ENCODE measurements around the gene TXLNG.

The TXLNG gene

DNA sequence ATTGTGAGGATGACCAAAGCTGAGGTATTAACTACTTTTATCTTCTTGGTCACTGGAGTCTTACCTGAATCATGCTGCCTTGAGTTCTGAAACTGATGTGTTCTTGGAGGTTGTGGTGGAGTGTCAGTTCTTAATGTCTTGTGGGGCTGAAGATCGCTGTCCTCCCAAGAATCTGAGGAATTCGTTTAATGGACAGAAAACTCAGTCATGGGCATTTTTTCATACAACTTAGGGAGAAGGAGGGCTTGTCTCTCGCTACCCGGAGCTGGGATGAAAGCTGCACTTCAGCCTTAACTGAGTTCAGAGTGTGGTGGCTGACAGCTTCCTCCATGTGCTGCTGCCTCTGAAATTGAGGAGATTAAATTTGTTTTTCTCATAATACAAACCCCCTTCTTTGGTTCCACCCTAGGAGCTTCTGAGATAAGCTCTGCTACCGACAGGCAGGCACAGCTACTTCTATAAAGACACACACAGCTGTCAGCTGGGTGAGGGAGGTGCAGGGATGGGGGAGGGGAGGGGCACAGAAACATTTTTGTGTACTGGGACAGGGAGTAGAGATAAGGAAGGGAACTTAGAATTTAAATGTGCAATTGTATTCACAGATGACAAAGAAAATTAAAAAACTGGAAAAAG, 53.1 kb downstream of the TXLNG start:
- DNase-seq, result no peak

DNA sequence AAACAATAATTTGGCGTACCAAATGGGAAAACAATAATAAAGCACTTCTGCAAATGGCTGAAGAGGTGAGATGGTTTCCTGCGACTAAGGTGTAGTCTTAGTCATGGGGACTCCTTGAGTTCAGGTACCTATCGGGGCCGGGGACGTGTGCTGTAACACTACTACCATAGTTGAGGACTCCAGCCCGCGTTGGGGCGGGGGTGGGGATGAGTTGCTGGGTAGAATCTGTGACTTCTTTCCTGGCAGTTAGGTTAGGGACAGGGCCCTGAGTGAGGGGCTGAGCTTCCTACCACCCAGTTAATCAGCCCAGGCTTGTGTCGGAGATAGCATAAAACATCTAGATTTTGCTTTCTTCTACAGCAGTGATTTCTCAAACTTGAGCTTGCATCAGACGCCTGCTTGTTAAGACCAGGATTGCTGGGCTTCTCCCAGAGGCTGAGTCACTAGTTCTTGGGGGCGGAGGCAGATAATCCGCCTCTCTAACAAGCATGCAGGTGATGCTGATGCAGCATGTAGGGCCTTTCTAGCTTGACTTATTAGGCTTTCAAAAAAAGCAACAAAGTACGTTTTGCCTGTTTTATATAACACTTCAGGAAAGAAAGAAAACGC, 53.7 kb downstream of the TXLNG start:
- no peak for DNase-seq

DNA sequence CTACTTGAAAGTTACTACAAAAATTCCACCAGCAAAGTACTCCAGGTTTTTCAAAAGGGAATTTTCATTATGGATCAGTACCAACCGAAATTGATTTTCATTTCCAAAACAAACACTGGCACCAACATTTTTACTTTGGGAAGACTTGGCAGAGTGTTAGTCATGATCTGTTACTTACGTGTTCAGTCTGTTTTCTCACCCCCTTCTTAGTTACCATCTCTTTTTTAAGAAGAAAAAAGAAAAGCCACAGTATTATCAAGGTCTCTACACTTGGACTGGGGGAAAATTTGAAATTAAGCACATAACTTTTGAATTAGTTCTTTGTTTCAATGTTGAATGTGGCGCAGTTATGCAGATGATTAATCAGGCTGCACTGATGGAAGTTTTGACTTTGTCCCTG, 56.4 kb downstream of the TXLNG start:
- DNase-seq, result no peak

- DNase-seq, result no peak
These were observed 57.1 kb downstream of the TXLNG start for GRCh38 chrX:16843208-16843909.

DNA sequence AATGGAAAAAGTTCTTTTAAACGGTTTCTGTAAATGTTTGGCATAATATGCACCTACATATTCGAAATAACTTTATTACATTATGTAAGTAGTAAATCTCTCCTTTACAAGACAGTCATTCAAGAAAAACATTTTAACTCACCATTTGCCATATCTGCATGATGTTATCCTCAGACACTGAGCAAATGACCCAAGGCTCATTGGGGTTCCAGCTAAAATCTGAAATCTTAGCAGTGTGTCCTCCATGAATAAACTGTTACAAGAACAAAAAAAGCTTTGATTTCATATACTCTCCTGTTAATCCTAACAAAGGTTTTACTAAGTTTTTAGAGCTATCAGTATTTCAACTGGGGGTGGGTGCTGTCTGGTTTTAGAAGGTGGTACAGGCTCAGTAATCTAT, 59.4 kb downstream of the TXLNG start:
- DNase-seq, result no peak

DNA sequence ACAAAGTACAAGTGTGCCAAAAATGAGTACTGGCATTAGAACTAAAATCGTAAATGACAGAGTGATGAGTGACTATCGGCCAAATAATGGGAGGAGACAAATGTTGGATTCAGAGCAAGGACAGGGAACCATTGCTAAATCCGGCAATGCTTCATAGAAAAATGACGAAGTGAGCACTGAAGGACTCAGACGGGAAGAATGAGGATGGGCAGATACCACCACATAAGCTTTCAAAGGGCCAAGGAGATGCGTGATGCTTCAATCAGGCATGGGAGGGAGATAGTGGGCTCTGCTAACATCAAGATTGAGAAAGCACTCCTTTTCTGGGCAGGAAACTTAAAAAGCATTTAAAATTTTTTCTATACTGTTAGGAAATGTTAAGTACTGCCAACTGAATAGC, 62.3 kb downstream of the TXLNG start:
- no peak for DNase-seq

DNA sequence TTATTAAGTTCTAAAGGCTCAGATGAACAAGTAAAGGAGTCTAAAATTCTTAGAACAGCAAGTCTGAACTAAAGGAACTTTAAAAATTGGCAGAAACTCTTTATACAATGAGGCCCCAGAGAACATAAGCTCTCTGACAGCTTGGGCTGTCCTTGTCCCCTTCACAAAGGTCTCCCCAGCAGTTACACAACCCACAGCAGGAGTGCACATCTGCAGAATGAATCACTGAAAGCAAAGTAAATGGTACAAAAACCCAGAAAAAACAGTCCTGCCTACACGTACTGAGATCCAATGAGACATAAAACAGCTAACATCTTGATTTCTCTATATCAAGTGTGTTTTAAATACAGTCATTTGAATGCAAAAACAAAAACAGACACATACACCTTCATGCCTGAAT, 65.2 kb downstream of the TXLNG start:
- no peak for DNase-seq

DNA sequence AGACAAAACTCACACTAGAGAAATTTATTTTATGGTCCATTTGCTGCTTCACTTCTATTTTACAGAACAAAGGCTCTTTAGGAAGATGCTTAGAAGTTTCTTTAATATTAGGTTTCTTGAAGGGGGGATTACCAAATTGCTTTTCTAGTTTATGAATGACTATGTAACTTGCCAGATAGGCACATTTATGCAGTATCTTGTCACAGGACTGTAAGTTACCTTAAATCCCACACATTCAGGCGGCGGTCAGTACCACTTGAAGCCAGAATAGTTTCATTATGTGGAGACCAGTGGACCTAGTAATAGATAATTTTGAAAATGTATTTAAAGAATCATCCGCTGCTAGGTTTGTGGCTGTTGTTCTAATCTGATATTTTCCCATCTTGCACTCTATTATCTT, 65.6 kb downstream of the TXLNG start:
- no peak for DNase-seq

DNA sequence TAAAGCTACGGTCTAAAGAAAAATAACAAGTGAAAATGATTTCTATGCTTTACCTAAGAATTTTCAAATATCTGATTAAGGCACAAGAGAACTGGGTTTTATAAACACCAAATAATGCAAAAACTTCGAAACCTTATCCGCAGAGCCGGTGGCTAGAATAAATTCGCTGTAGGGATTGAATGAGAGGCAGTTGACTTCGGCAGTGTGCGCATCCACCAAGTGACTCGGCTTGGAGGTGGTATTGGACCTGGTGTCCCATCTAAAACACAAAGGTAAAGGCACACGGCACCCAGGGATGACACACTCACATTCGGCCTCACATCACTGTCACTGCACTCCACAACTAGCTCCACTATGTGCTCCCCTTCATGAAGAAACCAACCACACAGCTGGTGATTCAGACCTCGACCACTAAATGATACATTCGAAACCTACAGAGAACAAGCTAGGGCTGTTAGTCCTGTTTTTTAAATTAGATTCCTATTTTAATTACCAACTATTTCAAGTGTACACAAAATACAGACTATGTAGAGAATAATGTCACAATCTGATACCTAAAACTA, 66.4 kb downstream of the TXLNG start:
- DNase-seq, result no peak

DNA sequence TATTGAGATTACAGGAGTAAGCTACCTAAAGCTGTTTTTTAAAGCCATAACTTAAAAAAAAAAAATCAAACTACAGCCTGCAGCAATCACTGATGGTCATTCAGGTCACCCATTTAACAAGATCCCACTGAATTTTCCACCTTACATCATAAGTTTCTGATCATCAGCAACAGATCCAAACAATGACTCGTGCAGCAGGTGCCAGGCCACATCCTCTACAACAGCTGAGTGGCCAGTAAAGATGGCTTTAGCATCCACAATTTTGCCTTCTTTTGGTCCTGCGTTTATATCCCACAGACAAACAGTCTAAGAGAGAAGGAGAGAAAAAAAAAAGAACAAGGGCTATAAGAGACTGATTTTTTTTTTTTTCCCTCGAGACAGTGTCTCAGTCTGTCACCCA, 67.3 kb downstream of the TXLNG start:
- DNase-seq, result no peak

- no peak for DNase-seq
These were observed 69.3 kb downstream of the TXLNG start for GRCh38 chrX:16855363-16856075.

GRCh38 chrX:16856076-16856404, 69.8 kb downstream of the TXLNG start:
- peak; percentile 66 for DNase-seq

DNA sequence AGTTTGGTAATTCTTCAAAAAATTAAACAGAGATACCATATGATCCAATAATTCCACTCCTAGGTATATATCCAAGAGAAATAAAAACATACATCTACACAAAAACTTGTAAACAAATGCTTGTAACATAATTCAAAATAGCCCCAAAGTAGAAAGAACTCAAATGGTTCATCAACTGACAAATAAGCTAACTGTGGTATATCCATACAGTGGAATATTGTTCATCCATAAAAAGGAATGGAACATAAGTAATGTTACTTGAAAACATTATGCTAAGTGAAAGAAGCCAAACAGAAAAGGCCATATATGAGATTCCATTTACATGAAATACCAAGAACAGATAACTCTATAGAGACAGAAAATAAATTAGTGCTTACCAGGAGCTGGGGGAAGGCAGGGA, 70.5 kb downstream of the TXLNG start:
- no peak for DNase-seq

DNA sequence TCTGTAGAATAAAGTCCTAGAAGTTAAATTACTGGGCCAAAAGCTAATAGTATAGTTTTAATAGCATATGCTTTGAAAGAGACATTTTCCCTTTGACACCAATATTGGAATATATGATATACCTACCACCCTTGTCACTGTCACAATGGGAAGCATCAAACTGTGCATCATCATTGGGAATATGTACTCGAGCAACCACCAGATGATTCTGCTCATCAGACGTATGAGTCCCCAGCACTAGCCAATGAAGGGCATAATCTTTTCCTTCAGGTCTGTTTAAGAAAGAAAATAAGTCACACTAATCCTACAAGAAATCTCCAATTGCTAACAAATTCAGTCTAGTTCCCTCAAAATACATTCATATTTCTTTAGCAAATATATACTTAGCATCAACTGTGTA, 76.6 kb downstream of the TXLNG start:
- DNase-seq, result no peak

DNA sequence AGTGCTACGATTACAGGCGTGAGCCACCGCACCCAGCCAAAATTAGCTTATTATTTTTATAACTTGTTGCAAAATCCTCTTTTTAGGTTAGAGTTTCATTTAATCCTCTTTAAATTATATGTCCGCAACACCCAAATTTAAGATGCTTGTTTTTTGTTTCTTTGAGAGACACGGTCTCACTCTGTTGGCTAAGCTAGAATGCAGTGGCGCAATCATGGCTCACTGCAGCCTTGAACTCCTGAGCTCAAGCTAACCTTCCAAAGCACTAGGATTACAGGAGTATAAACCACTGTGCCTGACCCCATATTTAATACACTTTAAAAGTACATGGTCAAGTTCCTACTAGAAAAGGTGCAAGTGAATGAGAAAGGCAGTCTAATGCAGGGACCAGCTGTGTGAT, 81.7 kb downstream of the TXLNG start:
- DNase-seq, result no peak

DNA sequence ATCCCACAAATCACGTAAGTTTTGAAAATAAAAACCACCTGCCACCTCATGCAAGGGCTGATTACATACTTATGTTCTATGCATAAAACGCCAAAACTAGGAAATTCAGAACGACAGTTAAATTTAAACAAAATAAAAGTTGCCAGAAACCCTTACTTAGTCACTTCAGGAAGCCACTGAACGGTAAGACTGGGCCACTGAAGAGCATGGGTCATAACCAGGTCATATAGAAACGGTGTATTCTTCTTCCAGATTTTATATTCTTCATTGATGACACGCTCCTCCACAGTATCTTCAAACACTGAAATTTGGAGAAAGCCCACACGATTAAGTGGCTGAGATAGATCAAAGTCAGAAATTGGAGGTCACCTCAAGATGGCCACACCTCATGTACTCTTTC, 82.7 kb downstream of the TXLNG start:
- DNase-seq, result no peak

- DNase-seq, result peak; percentile 83
These were observed 83.3 kb downstream of the TXLNG start for GRCh38 chrX:16869393-16870094.

DNA sequence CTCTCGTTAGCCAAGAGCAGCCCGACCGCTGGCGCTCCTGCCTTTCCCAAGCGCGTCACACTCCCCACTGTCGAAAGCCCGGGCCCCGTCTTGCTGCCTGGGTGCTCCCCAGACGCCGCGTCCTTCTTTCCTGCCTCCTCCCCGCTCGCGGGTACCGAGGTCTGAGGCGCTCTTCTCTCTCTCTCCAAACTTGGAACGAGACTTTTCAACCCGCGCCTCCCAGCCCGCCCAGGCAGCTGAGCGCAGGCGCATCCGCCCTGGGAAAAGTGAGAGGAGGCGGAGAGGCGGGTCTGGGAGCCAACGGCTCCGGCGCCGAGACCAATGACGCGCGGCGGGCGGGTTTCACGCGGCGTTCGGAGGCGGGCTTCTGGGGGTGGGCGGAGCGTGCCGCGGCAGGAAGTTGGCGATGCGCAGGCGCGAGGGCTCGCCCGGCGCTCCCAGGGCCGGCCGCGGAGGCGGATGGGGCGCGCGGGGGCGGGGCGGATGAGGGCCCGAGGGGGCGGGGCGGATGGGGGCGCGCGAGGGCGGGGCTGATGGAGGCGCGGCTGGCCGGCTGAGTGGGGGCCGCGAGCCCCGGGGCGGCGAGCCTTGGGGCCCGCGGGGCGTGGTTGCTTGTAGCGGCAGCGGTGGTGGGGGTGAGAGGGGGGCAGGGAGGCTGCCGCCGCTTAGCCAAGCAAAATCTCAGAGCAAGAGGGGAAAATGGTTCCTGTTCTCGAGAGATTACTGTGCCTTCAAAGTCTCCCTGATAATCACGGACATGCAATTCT, 84.0 kb downstream of the TXLNG start, which contains the start of gene RBBP7:
TSS of gene RBBP7 (minus strand) at position 268 of the 767 bp plus-strand sequence. CDS start 309 bp downstream, outside the sequence.
- peak; percentile 96 for DNase-seq

DNA sequence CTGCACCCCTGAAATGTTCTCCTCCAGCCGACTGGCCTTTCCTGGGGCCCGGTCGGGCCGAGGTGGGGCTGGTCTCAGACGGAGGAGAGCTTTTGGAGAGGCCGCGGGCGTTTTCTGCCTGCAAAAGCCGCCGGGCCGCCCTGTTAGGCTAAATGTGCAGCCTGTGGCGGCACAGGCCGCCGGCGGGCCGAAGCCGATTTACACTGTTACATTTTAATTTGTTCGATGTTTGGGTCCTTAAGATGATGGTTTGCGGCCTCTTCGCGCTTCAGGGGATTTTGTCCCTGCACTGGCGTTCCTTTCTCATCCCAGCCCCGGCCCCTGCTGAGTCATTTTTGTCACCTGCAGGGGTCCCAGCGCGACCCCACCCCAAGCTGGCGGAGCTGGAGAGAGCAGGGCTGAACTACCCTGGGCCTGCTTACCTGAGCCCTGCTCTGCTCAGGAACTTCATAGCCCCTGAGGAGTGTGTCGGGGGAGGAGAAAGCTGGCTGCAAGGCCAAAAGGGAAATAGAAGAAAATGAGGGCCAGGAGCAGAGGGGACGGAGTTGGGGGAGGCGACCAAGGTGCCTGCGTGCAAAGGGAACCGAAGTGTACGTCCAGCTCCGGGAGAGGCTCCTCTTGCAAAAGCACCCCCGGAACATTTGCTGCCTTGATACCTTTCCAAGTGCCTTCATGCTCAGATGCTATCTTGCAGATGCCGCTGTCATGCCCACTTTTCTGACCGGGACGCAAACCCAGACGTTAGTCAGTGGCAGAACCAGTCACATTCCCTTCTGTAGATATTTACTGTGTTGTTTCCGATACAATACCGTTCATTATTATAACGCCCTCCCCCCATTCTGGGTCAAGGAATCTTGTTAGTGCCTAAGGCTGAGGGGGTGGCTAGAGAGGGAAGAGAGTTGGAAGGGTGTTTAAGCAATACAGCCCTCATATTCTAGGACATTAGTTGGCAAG, 84.9 kb downstream of the TXLNG start:
- no peak for DNase-seq

DNA sequence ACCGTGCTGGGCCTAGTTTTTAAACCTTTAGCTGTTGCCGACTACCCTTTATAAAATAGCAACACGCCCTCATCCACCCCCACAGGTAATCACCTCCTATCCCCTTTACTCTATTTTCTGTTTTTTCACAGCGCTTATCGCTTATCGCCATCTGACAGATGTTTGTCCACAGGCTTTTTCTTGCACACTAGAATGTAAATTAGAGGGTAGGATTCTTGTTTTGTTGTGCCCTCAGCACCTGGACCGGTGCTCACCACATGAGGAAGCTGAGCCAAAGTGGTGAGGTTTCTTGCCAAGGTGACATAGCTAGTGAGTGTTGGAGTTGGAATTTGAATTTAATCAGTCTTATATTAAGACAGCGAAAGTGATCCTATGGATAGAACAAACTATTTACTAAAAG, 86.8 kb downstream of the TXLNG start:
- no peak for DNase-seq

Measured in activated effector memory CD4-positive, alpha-beta T cell treated with anti-CD3 and anti-CD28 coated beads, Interleukin-2, amount 50 U/mL, for 16 hours (primary cell).